Stimulated activated naive B cell treated with anti-CD40 and anti-IgM and Interleukin-4, amounts not matched to agents 10 μg/mL and 1 μg/mL and 100 μg/mL, for 72 hours (primary cell): ENCODE data around the gene CHN2.

Source experiments
- ATAC-seq, 2 donors: fragments of 150-1000 bp; cut with Tn5 transposase; replicated peaks; 2 replicates each; pipeline ENCODE4 v1.10.0; 2021; ENCODE audit warnings: moderate library complexity in 1 of 2
- DNase-seq: peaks from one replicate; pipeline ENCODE4 v3.0.0; 2021
- H3K27ac Mint-ChIP-seq: one replicate; pipeline ENCODE4 v1.8.0; 2022; ENCODE audit warnings: mild to moderate bottlenecking, mixed read lengths
- H3K27me3 Mint-ChIP-seq, 2 donors: one replicate each; pipeline ENCODE4 v1.8.0; 2022; ENCODE audit warnings: mixed read lengths in 2 of 2
- H3K36me3 Mint-ChIP-seq, 2 donors: one replicate each; pipeline ENCODE4 v1.8.0; 2022; ENCODE audit warnings: mixed read lengths in 2 of 2, mild to moderate bottlenecking in 1 of 2
- H3K4me1 Mint-ChIP-seq, 2 donors: one replicate each; pipeline ENCODE4 v1.8.0; 2022; ENCODE audit warnings: mixed read lengths in 2 of 2, mild to moderate bottlenecking in 1 of 2
- H3K4me3 Mint-ChIP-seq, 2 donors: one replicate each; pipeline ENCODE4 v1.8.0; 2022; ENCODE audit warnings: mild to moderate bottlenecking in 2 of 2, mixed read lengths in 2 of 2, moderate library complexity in 1 of 2
- H3K9me3 Mint-ChIP-seq, 2 donors: one replicate each; pipeline ENCODE4 v1.8.0; 2022; ENCODE audit warnings: mixed read lengths in 2 of 2, mild to moderate bottlenecking in 1 of 2

CHN2 gene

DNA sequence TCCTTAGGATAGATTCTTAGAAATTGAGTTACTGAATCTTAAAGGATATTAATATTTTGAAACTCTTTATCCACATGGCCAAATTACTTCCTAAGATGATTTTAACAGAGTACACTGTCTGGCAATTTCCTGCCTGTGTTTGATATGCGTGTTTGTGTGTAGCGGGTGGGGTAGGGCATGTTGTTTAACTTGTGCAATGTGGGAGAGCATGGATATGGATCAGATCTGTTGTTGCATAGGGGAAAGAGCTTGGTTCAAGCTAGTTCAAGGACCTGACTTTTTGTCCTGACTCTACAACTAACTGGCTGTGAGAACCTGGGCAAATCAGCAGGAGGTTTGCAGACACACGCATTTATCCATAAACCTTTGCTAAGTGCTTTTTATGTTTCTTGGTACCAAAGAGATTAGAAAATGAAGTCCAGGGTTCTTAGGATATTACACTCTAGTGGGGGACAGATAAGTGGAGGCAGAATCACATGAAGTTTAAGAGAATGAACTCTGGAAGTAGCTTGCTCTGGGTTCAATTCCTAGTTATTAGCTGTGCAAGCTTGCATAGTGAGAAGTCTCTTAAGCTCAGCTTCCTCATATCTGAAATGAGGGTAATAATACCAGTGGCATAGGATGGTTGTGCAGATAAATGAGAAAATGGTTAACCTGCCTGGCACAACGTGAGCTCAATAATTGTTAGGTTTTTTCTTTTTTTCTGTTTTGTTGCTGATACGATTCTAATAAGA, 272.8 kb downstream of the CHN2 start:
- DNase-seq (no peak), ATAC-seq (no peak)
- Mint-ChIP-seq H3K4me1 (no peaks in the 10 kb centered on the region), H3K4me3 (no peak overlapping the region), H3K27ac (no peak overlapping the region), H3K27me3 (no peaks in the 10 kb centered on the region), H3K9me3 (no peaks in the 10 kb centered on the region), H3K36me3 (no peaks in the 10 kb centered on the region)

DNA sequence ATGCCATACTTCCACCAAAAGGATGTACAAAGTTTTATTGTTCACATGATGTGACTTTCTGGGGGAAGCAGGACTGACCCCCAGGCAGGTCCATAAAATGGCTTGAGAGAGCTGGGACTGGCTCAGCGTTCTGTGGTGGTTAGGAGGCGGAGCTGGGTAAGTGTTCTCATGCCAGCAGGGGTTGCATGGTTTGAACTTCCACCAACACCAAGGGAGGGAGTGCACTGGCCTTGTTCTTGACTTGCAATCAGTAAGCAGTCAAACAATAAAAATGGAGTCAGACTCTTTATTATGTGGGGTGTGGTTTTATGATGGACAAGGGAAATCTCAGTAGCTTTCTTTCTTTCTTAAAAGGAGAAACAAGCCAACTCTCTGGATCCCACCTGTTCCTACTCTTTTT, 273.6 kb downstream of the CHN2 start:
- DNase-seq: no peak
- no peaks in the 10 kb centered on the region for H3K36me3 Mint-ChIP-seq
- H3K27ac Mint-ChIP-seq: no peak overlapping the region
- H3K4me3 Mint-ChIP-seq: no peak overlapping the region
- ATAC-seq: no peak
- peaks cover 6 to 8% of the 10 kb centered on the region in 2 donors for H3K27me3 Mint-ChIP-seq
- H3K9me3 Mint-ChIP-seq: no peaks in the 10 kb centered on the region
- no peaks in the 10 kb centered on the region for H3K4me1 Mint-ChIP-seq

DNA sequence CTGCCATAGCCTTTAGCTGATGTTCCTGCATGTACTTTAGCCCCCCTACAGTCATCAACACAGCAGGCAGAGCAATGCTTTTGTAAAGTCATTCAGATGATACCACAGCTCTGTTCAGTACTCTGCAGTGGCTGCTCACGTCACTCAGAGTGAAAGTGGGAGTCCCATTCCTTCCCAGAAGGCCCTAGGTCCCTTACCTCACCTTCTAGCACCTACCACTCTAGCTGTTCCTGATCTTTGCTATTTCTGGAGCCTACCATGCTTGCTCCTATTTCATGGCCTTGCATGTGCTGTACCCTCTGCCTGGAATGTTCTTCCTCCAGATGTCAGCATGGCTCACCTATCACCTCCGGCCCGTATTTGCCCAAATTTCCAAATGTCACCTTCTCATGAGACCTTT, 274.7 kb downstream of the CHN2 start:
- H3K36me3 Mint-ChIP-seq: no peaks in the 10 kb centered on the region
- H3K9me3 Mint-ChIP-seq: no peaks in the 10 kb centered on the region
- H3K4me3 Mint-ChIP-seq: no peak overlapping the region
- DNase-seq: no peak
- no peak overlapping the region for H3K27ac Mint-ChIP-seq
- no peak for ATAC-seq
- H3K4me1 Mint-ChIP-seq: no peaks in the 10 kb centered on the region
- H3K27me3 Mint-ChIP-seq: peaks cover 9 to 11% of the 10 kb centered on the region in 2 donors

DNA sequence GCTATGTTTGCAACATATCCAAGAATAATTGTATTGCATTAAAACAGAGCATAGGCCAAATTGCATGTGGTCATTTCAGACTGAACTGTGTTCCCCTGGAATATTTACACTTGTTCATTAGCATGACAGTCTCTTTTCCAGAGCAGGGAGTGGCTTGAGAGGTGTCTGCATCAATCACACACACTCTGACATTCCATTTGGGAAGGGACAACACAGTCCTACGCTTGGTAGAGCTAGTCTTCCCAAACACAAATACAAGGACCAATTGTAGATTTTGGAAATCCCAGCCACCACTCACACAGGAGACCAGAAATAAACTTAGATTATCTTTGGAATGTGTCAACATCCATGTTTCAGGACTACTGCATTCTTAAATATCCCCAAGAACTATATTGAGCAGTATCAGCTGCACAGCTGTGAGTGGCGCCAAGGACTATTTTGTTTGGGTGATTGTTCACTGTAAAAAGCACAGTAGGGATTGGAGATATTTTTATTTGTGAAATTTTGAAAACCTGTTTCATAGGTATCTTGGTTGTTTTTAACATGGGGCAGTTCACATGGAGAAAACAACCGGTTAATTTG, 275.5 kb downstream of the CHN2 start:
- Mint-ChIP-seq H3K4me3 (no peak overlapping the region), H3K9me3 (no peaks in the 10 kb centered on the region), H3K27ac (no peak overlapping the region), H3K27me3 (peaks cover 15 to 17% of the 10 kb centered on the region in 2 donors), H3K4me1 (no peaks in the 10 kb centered on the region), H3K36me3 (no peaks in the 10 kb centered on the region)
- no peak for ATAC-seq
- no peak for DNase-seq

DNA sequence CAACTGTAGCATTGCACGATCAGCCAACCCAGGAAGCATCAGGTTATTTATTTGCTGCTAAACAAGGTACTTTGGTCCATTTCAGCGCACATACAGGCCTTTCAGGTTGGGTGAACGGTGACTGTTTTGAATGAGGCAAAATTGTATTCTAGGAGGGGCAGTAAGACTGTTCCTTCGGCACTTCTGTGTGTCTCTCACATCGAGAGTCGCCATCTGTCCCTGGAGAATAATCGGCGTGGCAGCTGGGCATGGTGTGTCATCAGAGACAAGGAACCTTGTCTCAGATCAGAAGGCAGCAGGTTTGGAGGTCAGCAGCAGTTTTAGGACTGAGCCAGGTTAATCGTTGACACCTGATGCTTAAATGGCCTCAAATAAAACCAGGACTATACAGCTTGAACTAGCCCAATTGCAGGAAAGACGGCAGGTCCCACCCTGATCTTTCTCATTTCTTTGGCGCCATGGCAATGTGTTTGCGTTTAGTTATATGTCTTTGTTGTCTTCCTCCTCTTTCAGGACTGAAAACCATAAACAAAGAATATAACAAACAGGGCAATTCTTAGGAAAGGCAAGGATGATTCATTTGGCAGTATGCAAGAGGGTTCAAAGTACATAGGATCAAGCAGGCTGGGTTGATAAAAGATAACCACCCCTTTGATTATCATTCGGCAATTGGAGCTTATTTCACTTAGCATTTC, 277.0 kb downstream of the CHN2 start:
- ATAC-seq: no peak
- Mint-ChIP-seq H3K4me3 (no peak overlapping the region), H3K9me3 (no peaks in the 10 kb centered on the region)

DNA sequence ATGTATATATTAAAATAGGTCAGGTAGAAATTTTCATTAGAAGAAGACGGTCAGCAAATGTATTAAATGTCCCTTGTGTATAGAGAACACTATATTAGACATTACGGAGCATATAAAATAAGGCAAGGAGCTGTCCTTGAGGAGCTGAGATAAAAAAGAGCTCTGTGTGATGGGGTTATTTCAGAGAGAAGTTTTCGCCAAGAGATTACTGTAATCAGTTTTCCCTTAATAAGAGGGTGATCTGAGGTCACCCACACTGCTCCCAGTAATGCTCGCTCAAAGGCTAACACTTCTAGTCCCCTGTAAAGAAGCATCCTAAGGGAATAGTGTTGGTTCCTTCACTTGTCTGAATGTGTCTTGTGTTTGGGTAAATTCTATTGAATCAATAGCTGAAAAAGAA, 282.3 kb downstream of the CHN2 start:
- Mint-ChIP-seq H3K27me3 (peaks cover 17 to 25% of the 10 kb centered on the region in 2 donors), H3K4me1 (no peaks in the 10 kb centered on the region), H3K36me3 (no peaks in the 10 kb centered on the region), H3K4me3 (no peak overlapping the region), H3K27ac (no peak overlapping the region), H3K9me3 (no peaks in the 10 kb centered on the region)
- ATAC-seq (no peak), DNase-seq (no peak)

More for the DNA sequence above, 277.0 kb downstream of the CHN2 start:
- peaks cover 15 to 17% of the 10 kb centered on the region in 2 donors for H3K27me3 Mint-ChIP-seq
- no peaks in the 10 kb centered on the region for H3K4me1 Mint-ChIP-seq
- no peak for DNase-seq
- H3K27ac Mint-ChIP-seq: no peak overlapping the region
- H3K36me3 Mint-ChIP-seq: no peaks in the 10 kb centered on the region

DNA sequence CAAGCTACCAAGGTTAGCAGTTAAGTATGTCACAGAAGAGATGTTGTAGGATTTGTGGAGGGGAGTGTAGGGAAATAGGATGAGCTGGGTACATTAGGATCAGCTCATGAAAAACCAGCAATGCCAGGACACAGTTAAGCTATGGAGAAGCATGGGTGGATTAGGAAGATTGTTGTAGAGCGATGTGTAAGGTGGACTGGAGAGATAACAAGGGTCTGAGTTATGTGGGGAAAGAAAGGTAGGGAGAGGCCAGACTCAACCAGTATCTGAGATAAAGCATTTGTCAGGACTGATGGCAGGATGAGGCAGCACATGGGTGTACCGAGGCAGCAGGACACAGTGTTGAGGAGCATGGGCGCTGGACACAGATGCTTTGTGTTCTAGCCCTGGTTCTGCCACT, 283.7 kb downstream of the CHN2 start:
- no peaks in the 10 kb centered on the region for H3K9me3 Mint-ChIP-seq
- H3K36me3 Mint-ChIP-seq: no peaks in the 10 kb centered on the region
- no peak overlapping the region for H3K4me3 Mint-ChIP-seq
- H3K27me3 Mint-ChIP-seq: peaks cover 11 to 17% of the 10 kb centered on the region in 2 donors
- no peak overlapping the region for H3K27ac Mint-ChIP-seq
- no peak for ATAC-seq
- no peak for DNase-seq
- H3K4me1 Mint-ChIP-seq: no peaks in the 10 kb centered on the region

DNA sequence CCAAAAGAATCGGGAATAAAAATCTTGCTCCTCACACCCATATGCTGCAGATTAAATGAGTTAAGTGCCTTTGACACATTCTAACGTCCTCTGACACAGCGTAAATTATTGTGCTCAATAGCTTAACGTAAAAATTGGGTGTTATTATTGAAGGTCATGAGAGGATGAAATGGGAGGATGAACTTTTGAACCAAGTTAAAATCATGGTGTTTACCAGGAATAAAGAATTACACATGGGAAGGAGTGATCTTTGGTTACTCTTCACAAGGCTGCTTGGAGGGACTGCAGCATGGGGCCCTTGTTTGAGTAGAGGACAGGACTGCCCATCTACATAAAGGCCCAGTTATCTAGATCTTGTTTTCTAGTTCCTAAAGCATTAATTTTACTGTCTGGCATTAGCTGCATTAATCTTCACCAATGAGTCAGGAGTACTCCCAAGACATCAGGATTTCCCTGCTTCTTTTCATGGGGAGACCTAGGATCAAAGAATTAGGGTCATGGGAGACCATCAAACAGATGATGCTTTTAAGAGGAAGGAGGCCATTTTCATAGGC, 284.2 kb downstream of the CHN2 start:
- H3K27ac Mint-ChIP-seq: no peak overlapping the region
- H3K9me3 Mint-ChIP-seq: no peaks in the 10 kb centered on the region
- DNase-seq (no peak), ATAC-seq (no peak)
- no peaks in the 10 kb centered on the region for H3K36me3 Mint-ChIP-seq
- no peaks in the 10 kb centered on the region for H3K4me1 Mint-ChIP-seq
- no peak overlapping the region for H3K4me3 Mint-ChIP-seq
- H3K27me3 Mint-ChIP-seq: peaks cover 10 to 17% of the 10 kb centered on the region in 2 donors

DNA sequence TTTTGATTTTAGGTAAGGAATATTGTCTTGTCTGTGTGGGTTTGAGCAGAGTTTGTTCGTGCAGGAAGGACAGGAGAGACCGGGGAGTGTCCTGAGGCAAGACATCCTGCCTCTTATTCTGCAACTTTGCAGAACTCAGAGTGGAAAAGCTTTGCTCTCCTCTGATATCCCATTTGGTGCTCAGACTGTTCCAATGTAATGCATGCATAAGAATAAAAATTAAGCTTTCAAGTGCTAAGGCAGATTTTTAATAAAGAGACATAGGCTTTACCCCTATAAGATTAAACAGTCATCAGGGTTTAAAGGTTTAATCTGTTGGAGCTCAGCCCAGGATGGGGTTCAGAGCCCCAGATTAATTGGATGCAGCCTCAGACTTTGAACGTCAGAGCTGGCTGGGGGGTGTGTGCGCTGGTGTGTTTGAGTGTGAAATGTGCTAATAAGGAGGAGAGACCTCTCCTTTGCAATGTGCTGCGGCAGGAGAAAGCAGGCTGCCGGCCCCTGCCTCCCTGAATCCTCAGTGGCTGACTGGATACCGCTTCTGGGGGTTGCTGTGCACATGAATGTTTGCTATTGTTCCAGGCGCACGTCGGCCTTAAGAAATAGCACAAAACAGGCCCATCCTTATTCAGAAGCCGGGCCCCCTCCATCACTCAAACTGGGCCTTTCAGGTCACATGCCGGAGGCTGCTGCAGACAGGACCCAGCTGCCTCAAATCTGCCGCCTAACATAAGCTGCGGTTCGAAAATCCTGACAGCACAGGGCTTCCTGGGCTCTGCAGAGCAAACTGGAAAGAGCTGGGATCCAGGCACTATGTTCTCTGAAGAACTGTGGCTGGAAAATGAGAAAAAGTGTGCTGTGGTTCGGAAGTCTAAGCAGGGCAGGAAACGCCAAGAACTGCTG, 285.0 kb downstream of the CHN2 start:
- Mint-ChIP-seq H3K27me3 (peaks cover 6 to 12% of the 10 kb centered on the region in 2 donors), H3K4me1 (no peaks in the 10 kb centered on the region), H3K9me3 (no peaks in the 10 kb centered on the region), H3K36me3 (no peaks in the 10 kb centered on the region), H3K27ac (no peak overlapping the region), H3K4me3 (no peak overlapping the region)
- no peak for ATAC-seq
- no peak for DNase-seq

DNA sequence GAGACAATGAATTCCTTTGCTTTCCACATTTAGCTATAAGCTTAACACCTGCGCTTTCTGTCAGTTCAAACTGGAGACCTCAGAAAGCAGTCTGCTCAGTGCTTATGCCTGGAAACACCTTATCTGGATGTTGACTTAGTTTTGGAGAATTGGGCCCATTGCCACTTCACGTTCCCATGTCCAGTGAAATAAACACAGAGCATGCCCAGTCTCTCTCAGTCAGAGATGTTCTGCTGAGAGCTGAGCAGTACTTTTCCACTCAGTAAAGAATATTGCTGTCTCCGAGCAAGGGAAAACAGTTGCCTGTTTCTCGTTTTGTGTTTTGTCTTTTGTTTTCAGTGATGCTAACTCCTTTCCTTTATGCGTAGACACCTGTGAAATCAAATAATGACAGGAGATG, 285.9 kb downstream of the CHN2 start:
- no peak overlapping the region for H3K27ac Mint-ChIP-seq
- DNase-seq (no peak), ATAC-seq (no peak)
- H3K4me1 Mint-ChIP-seq: no peaks in the 10 kb centered on the region
- H3K9me3 Mint-ChIP-seq: no peaks in the 10 kb centered on the region
- H3K4me3 Mint-ChIP-seq: no peak overlapping the region
- no peaks in the 10 kb centered on the region for H3K36me3 Mint-ChIP-seq
- peaks cover 4 to 15% of the 10 kb centered on the region in 2 donors for H3K27me3 Mint-ChIP-seq

DNA sequence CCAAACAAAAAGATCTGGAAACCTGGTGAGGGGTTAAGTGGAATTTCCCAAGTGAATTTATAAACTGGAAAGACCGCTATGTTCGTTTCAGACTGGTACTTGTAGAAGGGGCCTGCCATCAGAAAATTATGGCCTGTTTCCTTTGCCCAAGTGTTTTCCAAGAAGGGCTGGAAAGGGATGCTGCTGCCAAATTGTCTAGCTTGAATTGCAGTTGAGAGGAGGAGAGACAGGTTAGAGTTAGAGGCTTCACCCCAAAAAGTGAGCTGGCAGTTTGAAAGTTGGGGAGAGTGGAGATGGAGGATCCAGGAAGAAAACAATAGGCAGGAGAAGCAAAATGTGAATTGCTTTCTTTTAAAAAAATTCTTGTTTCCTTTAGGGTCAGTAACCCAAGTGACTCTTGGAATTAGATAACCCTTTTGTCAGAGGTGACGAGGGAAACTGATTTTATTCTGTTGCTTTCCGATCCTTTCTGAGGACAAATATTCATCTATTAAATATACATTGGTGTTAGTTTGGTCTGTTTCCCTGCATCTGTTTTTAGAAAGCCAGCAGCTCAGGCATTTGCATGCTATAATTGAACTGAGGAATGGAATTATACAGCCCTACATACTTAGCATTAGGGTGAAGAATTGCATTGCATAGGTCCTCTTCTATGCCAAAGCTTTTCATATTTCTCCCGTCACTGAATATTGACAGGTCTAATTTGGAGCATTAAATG, 286.5 kb downstream of the CHN2 start:
- Mint-ChIP-seq H3K27me3 (peaks cover 10 to 21% of the 10 kb centered on the region in 2 donors), H3K27ac (no peak overlapping the region), H3K36me3 (no peaks in the 10 kb centered on the region), H3K4me1 (no peaks in the 10 kb centered on the region), H3K9me3 (no peaks in the 10 kb centered on the region), H3K4me3 (no peak overlapping the region)
- ATAC-seq: no peak
- DNase-seq: no peak

DNA sequence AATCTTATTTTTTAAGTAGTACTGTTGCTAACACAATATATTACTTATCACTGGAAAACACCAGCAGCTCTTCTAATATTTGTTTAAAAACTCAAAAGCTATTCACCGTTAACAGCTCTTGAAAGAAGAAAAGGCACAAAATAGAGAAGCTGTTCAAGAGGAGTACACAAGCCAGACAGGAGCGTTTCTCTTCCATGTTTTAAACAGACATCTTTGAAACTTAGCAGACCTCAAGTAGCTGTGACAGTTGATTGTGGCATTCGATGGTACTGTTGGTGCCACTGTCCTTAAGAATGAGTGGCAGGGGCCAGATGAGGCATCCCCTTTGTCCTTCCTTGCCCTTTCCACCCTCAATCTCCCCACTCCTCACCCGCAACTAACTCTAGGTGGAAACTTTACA, 287.5 kb downstream of the CHN2 start:
- Mint-ChIP-seq H3K4me1 (no peaks in the 10 kb centered on the region), H3K27ac (no peak overlapping the region), H3K9me3 (no peaks in the 10 kb centered on the region), H3K4me3 (no peak overlapping the region), H3K27me3 (peaks cover 18 to 29% of the 10 kb centered on the region in 2 donors), H3K36me3 (no peaks in the 10 kb centered on the region)
- ATAC-seq (no peak), DNase-seq (no peak)

DNA sequence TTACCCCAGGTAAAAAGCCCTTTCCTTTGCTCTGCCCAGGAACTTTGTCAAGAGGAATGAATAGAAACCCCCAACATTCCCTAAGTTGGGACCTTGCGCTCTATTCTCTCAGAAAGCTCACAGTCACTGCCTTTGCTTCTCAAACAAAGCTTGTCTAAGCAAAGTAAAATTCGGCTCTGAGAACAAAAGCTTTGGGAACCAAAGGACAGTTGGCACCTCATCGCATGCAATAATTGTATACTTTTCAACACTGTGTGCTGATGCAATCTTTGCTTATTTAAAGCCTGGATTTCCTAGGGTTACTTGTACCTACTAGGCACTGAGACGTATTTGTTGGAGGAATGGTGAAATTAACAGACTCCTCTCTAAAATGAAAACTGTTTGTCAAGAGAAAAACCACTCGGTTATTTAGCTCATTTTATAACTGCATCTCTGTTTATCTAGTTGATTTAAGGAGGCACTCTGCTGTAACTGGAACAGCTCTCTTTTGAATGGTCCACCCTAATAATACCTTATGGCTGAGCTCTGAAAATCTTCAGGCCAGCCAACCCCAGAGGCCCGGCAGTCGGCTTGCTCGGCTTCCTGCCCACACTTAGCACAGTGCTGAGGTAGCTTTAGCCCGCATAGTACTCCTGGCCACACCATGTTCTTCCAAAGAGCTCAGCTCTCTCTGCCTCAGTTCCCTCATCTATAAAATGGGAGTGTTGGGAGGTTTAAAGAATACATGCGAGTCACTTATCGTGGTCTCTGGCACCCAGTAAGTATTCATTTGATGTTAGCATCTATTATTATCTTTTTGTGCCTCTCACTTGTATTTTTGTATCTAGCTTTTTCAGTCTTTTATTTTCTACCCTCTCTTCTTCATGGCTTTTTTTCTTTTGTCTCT, 288.9 kb downstream of the CHN2 start:
- Mint-ChIP-seq H3K27ac (no peak overlapping the region), H3K9me3 (no peaks in the 10 kb centered on the region), H3K36me3 (no peaks in the 10 kb centered on the region), H3K27me3 (peaks cover 18 to 20% of the 10 kb centered on the region in 2 donors), H3K4me3 (no peak overlapping the region), H3K4me1 (peaks cover 0 to 2% of the 10 kb centered on the region in 2 donors)
- ATAC-seq (no peak), DNase-seq (no peak)
